Endometrial microvascular endothelial cells (primary cell): Measurements from ENCODE around the gene SHF. TPM values are rescaled to one million over a fixed set of nuclear protein-coding genes. Genes with fewer than 3 reads are reported as not detected.

Experiments used
- in situ Hi-C: cut with HindIII; loops from 2 replicates; pipeline ENCODE4 v1.10.0; 2017; ENCODE audit warnings: low sequenced_read_pairs, low pct_unique_long_range_greater_than_20kb; ENCODE audit errors: inconsistent ontology term
- total RNA-seq: library from RNA; depleted of rRNA; stranded (reverse); fragments of >200 nt; gene quantifications from one replicate; pipeline ENCODE4 v1.2.3, GENCODE V29; 2015; ENCODE audit errors: inconsistent ontology term

The SHF gene
- total RNA-seq, 1 donor from 2014 or later = not detected

GRCh38 chr15:45156744-45157455 lies 30.9 kb downstream of the SHF start:
- in situ Hi-C loops = loop anchor here (25.0 kb wide), 1 partner anchor 255 kb away; a partner anchor contains a TSS

- in situ Hi-C loops = loop anchor here (25.0 kb wide), 1 partner anchor 257 kb away; a partner anchor contains a TSS
These were observed 32.0 kb downstream of the SHF start for GRCh38 chr15:45155739-45156138.

GRCh38 chr15:45151998-45152828 lies 35.6 kb downstream of the SHF start:
- in situ Hi-C loops = loop anchor here (25.0 kb wide), 1 partner anchor 260 kb away; a partner anchor contains a TSS

GRCh38 chr15:45150997-45151396 lies 36.8 kb downstream of the SHF start:
- in situ Hi-C loops = loop anchor here (25.0 kb wide), 1 partner anchor 261 kb away; a partner anchor contains a TSS

GRCh38 chr15:45150481-45150880 lies 37.3 kb downstream of the SHF start:
- in situ Hi-C loops = loop anchor here (25.0 kb wide), 1 partner anchor 262 kb away; a partner anchor contains a TSS

GRCh38 chr15:45149060-45149459 lies 38.7 kb downstream of the SHF start:
- in situ Hi-C loops = no loop called here

- in situ Hi-C loops = no loop called here
These were observed 39.4 kb downstream of the SHF start for GRCh38 chr15:45148076-45149059.

GRCh38 chr15:45147606-45148005 lies 40.2 kb downstream of the SHF start:
- in situ Hi-C loops = no loop called here

- in situ Hi-C loops = no loop called here
These were observed 41.4 kb downstream of the SHF start for GRCh38 chr15:45146405-45146804.

- in situ Hi-C loops = no loop called here
These were observed 43.0 kb downstream of the SHF start for GRCh38 chr15:45144775-45145174.

GRCh38 chr15:45143946-45144345 lies 43.8 kb downstream of the SHF start:
- in situ Hi-C loops = no loop called here

GRCh38 chr15:45143056-45143455 lies 44.7 kb downstream of the SHF start:
- in situ Hi-C loops = no loop called here

GRCh38 chr15:45141386-45141785 lies 46.4 kb downstream of the SHF start:
- in situ Hi-C loops = no loop called here

- in situ Hi-C loops = no loop called here
These were observed 47.1 kb downstream of the SHF start for GRCh38 chr15:45140557-45141250.

- in situ Hi-C loops = no loop called here
These were observed 48.0 kb downstream of the SHF start for GRCh38 chr15:45139770-45140169.

- in situ Hi-C loops = no loop called here
These were observed 48.7 kb downstream of the SHF start for GRCh38 chr15:45138814-45139765.

GRCh38 chr15:45137703-45138102 lies 50.1 kb downstream of the SHF start:
- in situ Hi-C loops = no loop called here
